Thyroid gland (tissue), 4 donors: ENCODE results near the gene PPP2R3A.

ENCODE experiments used
- POLR2A ChIP-seq, 2 donors: fragments of 450-650 bp; IDR thresholded peaks; one replicate each; pipeline ENCODE4 v1.6.1; 2017; ENCODE audit warnings: antibody characterized with exemption in 2 of 2, mild to moderate bottlenecking in 2 of 2, moderate library complexity in 1 of 2
- TF ChIP-seq, protein P1 (sequence below), 6 experiments: fragments of 200-600 bp in 3 of 6; fragments of 450-650 bp in 3 of 6; sonication (generic) in 3 of 6; IDR thresholded peaks; one replicate each; pipeline ENCODE4 v1.5.1; 2016 to 2019; ENCODE audit warnings: antibody characterized with exemption in 6 of 6, mild to moderate bottlenecking in 2 of 6, inconsistent platforms in 1 of 6, moderate library complexity in 1 of 6

DNA sequence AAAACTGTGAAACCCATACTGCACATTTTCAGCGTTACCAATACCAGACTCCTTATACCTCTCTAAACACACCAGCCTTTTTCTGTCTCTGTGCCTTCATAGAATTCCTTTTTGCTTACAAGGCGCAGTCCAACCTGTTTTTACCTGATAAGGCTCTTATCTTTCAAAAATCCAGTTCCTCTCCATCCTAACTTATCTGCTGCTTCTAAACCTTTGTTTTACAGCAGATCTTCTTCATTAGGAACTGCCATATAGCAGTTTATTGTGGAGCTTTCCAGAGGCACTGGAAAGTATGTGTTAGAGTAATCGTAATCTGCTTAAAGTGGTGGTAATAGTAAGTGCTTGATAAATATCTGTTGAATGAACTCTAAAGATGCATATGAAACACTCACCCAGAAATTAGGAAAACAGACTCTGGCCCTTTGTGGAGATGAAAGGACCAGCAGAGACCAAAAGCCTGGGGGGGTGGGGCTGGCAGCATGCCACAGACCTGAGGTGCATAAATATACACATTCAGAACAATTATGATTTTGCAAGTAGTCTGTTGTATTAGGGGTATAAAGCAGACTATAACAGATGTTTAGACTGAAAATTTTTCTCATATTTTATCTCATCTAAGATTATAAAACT lies 29.3 kb downstream of the PPP2R3A start:
- TF ChIP-seq, protein P1, sequence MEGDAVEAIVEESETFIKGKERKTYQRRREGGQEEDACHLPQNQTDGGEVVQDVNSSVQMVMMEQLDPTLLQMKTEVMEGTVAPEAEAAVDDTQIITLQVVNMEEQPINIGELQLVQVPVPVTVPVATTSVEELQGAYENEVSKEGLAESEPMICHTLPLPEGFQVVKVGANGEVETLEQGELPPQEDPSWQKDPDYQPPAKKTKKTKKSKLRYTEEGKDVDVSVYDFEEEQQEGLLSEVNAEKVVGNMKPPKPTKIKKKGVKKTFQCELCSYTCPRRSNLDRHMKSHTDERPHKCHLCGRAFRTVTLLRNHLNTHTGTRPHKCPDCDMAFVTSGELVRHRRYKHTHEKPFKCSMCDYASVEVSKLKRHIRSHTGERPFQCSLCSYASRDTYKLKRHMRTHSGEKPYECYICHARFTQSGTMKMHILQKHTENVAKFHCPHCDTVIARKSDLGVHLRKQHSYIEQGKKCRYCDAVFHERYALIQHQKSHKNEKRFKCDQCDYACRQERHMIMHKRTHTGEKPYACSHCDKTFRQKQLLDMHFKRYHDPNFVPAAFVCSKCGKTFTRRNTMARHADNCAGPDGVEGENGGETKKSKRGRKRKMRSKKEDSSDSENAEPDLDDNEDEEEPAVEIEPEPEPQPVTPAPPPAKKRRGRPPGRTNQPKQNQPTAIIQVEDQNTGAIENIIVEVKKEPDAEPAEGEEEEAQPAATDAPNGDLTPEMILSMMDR (IDR thresholded peaks at IDR 0.05), result no peak
- no peak for TF ChIP-seq POLR2A (IDR thresholded peaks at IDR 0.05)
